Measurements from ENCODE around the gene SLC25A11. TPM values are rescaled to one million over a fixed set of nuclear protein-coding genes. Genes with fewer than 3 reads are reported as not detected.
"Not testable (repeated sequence)": the region's sequence is repeated elsewhere in the genome, so short reads cannot be mapped to it uniquely, and the experiment has no call there.

The SLC25A11 gene
- total and polyA plus RNA-seq, 4 donors, result 28.5 to 54.1 (median 46.0) TPM

- TF ChIP-seq REST (IDR thresholded peaks at IDR 0.05), result peak; percentile 29
- peak in 1 of 2 donors; percentile 47 for TF ChIP-seq GABPA (IDR thresholded peaks at IDR 0.05 in 1 of 2, conservative IDR thresholded peaks at IDR 0.05 in 1 of 2)
- TF ChIP-seq JUND (IDR thresholded peaks at IDR 0.05), result peak; percentile 45 to 57
Observed at GRCh38 chr17:4920351-4921048, 19.3 kb downstream of the SLC25A11 start (continued).

- Histone ChIP-seq H3K4me1 (ENCODE audit: control insufficient read depth in 4 of 4, insufficient read depth in 4 of 4, low read length in 3 of 4) (peaks cover 3 to 22% (median 16%) of the 10 kb centered on the region in 4 donors), H3K36me3 (ENCODE audit: control insufficient read depth in 4 of 4, insufficient read depth in 3 of 4, low read depth in 1 of 4, low read length in 3 of 4) (no peaks in the 10 kb centered on the region), H3K9ac (ENCODE audit: low read depth in 1 of 2, low read length in 2 of 2) (peak overlapping the region in 1 of 2 donors; percentile 34), H3K4me3 (ENCODE audit: low read depth in 1 of 3, low read length in 3 of 3) (no peak overlapping the region), H3K9me3 (ENCODE audit: control insufficient read depth in 4 of 4, low read length in 3 of 4) (no peaks in the 10 kb centered on the region), H3K27ac (ENCODE audit: low read depth in 1 of 2, low read length in 2 of 2) (peak overlapping the region; percentile 92 to 95), H3K27me3 (ENCODE audit: control insufficient read depth in 4 of 4, insufficient read depth in 4 of 4, low read length in 3 of 4) (no peaks in the 10 kb centered on the region)
- TF ChIP-seq HNF4A (conservative IDR thresholded peaks at IDR 0.05) (no peak), CTCF (IDR thresholded peaks at IDR 0.05; ENCODE audit: low read depth, low read length, missing input control) (no peak), HNF4G (IDR thresholded peaks at IDR 0.05) (no peak), FOXA2 (IDR thresholded peaks at IDR 0.05) (no peak), RAD21 (IDR thresholded peaks at IDR 0.05) (no peak), REST (IDR thresholded peaks at IDR 0.05) (no peak), SP1 (IDR thresholded peaks at IDR 0.05) (no peak), YY1 (IDR thresholded peaks at IDR 0.05) (no peak), FOXA1 (IDR thresholded peaks at IDR 0.05) (no peak), MAX (IDR thresholded peaks at IDR 0.05) (no peak), NR2F2 (IDR thresholded peaks at IDR 0.05) (no peak), TAF1 (conservative IDR thresholded peaks at IDR 0.05) (no peak), GABPA (IDR thresholded peaks at IDR 0.05 in 1 of 2, conservative IDR thresholded peaks at IDR 0.05 in 1 of 2) (no peak), ATF3 (IDR thresholded peaks at IDR 0.05) (no peak), EGR1 (IDR thresholded peaks at IDR 0.05; ENCODE audit: low read depth in 2 of 2) (no peak), JUND (IDR thresholded peaks at IDR 0.05) (no peak)
- 61% methylated on average over 8 of the region's 8 CpGs for WGBS
- no peak for DNase-seq (ENCODE audit: low spot score)
Observed at GRCh38 chr17:4919511-4920047, 20.3 kb downstream of the SLC25A11 start.

- Histone ChIP-seq H3K4me1 (ENCODE audit: control insufficient read depth in 4 of 4, insufficient read depth in 4 of 4, low read length in 3 of 4) (peaks cover 1 to 19% (median 10%) of the 10 kb centered on the region in 4 donors), H3K27ac (ENCODE audit: low read depth in 1 of 2, low read length in 2 of 2) (peak overlapping the region in 1 of 2 donors; percentile 6)
- not testable (repeated sequence) for H3K9me3 ChIP-seq (ENCODE audit: control insufficient read depth in 4 of 4, low read length in 3 of 4); H3K4me3 ChIP-seq (ENCODE audit: low read depth in 1 of 3, low read length in 3 of 3); DNase-seq (ENCODE audit: low spot score); H3K9ac ChIP-seq (ENCODE audit: low read depth in 1 of 2, low read length in 2 of 2); H3K36me3 ChIP-seq (ENCODE audit: control insufficient read depth in 4 of 4, insufficient read depth in 3 of 4, low read depth in 1 of 4, low read length in 3 of 4); H3K27me3 ChIP-seq (ENCODE audit: control insufficient read depth in 4 of 4, insufficient read depth in 4 of 4, low read length in 3 of 4)
- WGBS, result 86% methylated on average over 4 of the region's 4 CpGs
Observed at GRCh38 chr17:4914551-4914950, 25.3 kb downstream of the SLC25A11 start.

All from liver (tissue), 9 donors.